ENCODE measurements around the gene MYRFL. TPM values are rescaled to one million over a fixed set of nuclear protein-coding genes. Genes with fewer than 3 reads are reported as not detected.

The MYRFL gene
- total RNA-seq, 4 donors from 2014 or later: 1.5 TPM; not detected in 3

DNA sequence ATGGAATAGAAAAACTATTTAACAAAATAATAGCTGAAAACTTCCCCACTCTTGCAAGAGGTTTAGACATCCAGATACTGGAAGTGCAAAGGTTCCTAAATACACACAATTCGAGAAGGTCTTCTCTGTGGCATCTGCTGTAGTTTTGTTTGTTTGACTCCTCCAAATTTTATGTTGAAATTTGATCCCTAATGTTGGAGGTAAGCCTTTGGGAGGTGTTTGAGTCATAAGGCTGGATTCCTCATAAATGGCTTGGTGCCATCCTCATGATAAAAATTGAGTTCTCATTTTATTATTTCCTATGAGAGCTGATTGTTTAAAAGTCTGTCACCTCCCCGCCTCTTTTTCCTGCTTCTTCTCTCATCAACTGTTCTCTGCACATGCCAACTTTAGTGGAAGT lies 182.7 kb downstream of the MYRFL start:
- Histone ChIP-seq H3K4me1 (no peaks in the 10 kb centered on the region), H3K27me3 (no peaks in the 10 kb centered on the region), H3K9me3 (peaks cover 0 to 5% of the 10 kb centered on the region in 2 donors), H3K36me3 (no peaks in the 10 kb centered on the region), H3K4me3 (no peak overlapping the region), H3K27ac (no peak overlapping the region)
- TF ChIP-seq, protein P1, sequence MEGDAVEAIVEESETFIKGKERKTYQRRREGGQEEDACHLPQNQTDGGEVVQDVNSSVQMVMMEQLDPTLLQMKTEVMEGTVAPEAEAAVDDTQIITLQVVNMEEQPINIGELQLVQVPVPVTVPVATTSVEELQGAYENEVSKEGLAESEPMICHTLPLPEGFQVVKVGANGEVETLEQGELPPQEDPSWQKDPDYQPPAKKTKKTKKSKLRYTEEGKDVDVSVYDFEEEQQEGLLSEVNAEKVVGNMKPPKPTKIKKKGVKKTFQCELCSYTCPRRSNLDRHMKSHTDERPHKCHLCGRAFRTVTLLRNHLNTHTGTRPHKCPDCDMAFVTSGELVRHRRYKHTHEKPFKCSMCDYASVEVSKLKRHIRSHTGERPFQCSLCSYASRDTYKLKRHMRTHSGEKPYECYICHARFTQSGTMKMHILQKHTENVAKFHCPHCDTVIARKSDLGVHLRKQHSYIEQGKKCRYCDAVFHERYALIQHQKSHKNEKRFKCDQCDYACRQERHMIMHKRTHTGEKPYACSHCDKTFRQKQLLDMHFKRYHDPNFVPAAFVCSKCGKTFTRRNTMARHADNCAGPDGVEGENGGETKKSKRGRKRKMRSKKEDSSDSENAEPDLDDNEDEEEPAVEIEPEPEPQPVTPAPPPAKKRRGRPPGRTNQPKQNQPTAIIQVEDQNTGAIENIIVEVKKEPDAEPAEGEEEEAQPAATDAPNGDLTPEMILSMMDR (IDR thresholded peaks at IDR 0.05): no peak
- no peak for TF ChIP-seq POLR2A (IDR thresholded peaks at IDR 0.05)
- intact Hi-C loops (cut with DNase I; ENCODE audit: low total_unique reads): no loop called here
- DNase-seq: no peak

Other genes starting within 250 kb of the MYRFL start
- 100 to 1,000 TPM in 3 of 4 donors, 10 to 100 TPM in 1; 59.1 to 200 (median 152) TPM for gene CCT2, start 239.8 kb upstream of the MYRFL start, total RNA-seq
- not detected for gene LRRC10, start 214.3 kb upstream of the MYRFL start, total RNA-seq
- under 1 TPM in 1 of 4 donors, not detected in 3; 0.21 TPM for gene BEST3, start 125.9 kb upstream of the MYRFL start, total RNA-seq
- gene RAB3IP, start 86.4 kb upstream of the MYRFL start, total RNA-seq: 10 to 100 TPM; 13.5 to 71.5 (median 21.1) TPM